OCI-LY1 (cell line): ENCODE data around the gene HLA-DRA.
"Not testable (repeated sequence)": the region's sequence is repeated elsewhere in the genome, so short reads cannot be mapped to it uniquely, and the experiment has no call there.

Experiments
- CTCF ChIP-seq: fragments of 200-600 bp; sonication (generic), shearing (Covaris generic); IDR thresholded peaks from 2 replicates; pipeline ENCODE4 v1.5.1; 2017; ENCODE audit warnings: mild to moderate bottlenecking, antibody characterized with exemption, low read length, moderate library complexity, mixed read lengths
- EZH2 ChIP-seq: fragments of 200-600 bp; sonication (generic), shearing (Covaris generic); IDR thresholded peaks from 2 replicates; pipeline ENCODE4 v1.8.0; 2017; ENCODE audit warnings: borderline replicate concordance, mixed run types, mild to moderate bottlenecking, antibody characterized with exemption, low read length, moderate library complexity, mixed read lengths

- TF ChIP-seq CTCF, EZH2: not testable (repeated sequence)
Measured at GRCh38 chr6:32433950-32434349, 5.7 kb upstream of the HLA-DRA start.
